Measurements from ENCODE around the gene ADARB2.

DNA sequence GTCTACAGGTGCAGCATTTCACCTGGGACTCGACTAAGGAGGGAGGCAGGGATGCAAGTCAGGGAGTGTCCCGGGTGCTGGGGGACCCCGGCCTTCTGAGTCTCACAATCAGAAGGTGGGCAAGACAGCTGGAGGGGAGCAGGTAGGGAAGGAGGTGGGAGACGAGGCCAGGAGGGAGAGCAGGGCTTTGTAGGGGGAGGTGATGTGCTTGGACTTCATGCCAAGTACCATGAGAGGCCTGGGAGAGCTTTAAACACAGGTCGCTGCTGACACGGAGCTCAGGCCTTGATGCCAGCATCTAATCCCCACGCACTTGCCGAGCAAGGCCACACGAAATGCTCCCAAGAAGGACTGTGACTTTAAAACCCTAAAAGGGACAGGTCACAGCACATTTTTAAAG, 244.7 kb downstream of the ADARB2 start:
- no peak for TF ChIP-seq CTCF (IDR thresholded peaks at IDR 0.05)
- TF ChIP-seq POLR2A (IDR thresholded peaks at IDR 0.05) = no peak
- TF ChIP-seq POLR2AphosphoS5 (IDR thresholded peaks at IDR 0.05) = no peak
- TF ChIP-seq EP300 (IDR thresholded peaks at IDR 0.05; ENCODE audit: low read depth) = no peak
